ENCODE results near the gene RBP7.
"Not testable (repeated sequence)": the region's sequence is repeated elsewhere in the genome, so short reads cannot be mapped to it uniquely, and the experiment has no call there.

Gene RBP7

GRCh38 chr1:9996624-9997582 lies at the start of gene RBP7:
Gene RBP7, plus strand, starts transcription at chr1:9997228. Its CDS starts 31 bp downstream, at chr1:9997259.
- H3K27ac ChIP-seq (ENCODE audit: low read depth, low read length), result no peak within 1 kb of the TSS
- H3K9ac ChIP-seq (ENCODE audit: low read length), result no peak within 1 kb of the TSS
- H3K27me3 ChIP-seq (ENCODE audit: control insufficient read depth, insufficient read depth, low read length), result peaks cover 2% of the 10 kb centered on the region

GRCh38 chr1:9957726-9958125 lies 39.3 kb upstream of the RBP7 start:
- Histone ChIP-seq H3K9ac (ENCODE audit: low read length) (no peak overlapping the region), H3K36me3 (ENCODE audit: control insufficient read depth, insufficient read depth, low read length) (no peaks in the 10 kb centered on the region), H3K27me3 (ENCODE audit: control insufficient read depth, insufficient read depth, low read length) (no peaks in the 10 kb centered on the region), H3K27ac (ENCODE audit: low read depth, low read length) (no peak overlapping the region), H3K4me1 (ENCODE audit: control insufficient read depth, insufficient read depth, low read length) (no peaks in the 10 kb centered on the region), H3K4me3 (ENCODE audit: low read length) (no peak overlapping the region)

More at GRCh38 chr1:9996624-9997582, at the start of gene RBP7:
- Histone ChIP-seq H3K36me3 (ENCODE audit: control insufficient read depth, insufficient read depth, low read length) (no peaks in the 10 kb centered on the region), H3K4me1 (ENCODE audit: control insufficient read depth, insufficient read depth, low read length) (no peaks in the 10 kb centered on the region), H3K4me3 (ENCODE audit: low read length) (peak within 1 kb of the TSS; percentile 48)

- no peak overlapping the region for H3K27ac ChIP-seq (ENCODE audit: low read depth, low read length)
- no peak overlapping the region for H3K4me3 ChIP-seq (ENCODE audit: low read length)
- H3K9ac ChIP-seq (ENCODE audit: low read length), result no peak overlapping the region
- H3K4me1 ChIP-seq (ENCODE audit: control insufficient read depth, insufficient read depth, low read length), result no peaks in the 10 kb centered on the region
- H3K27me3 ChIP-seq (ENCODE audit: control insufficient read depth, insufficient read depth, low read length), result no peaks in the 10 kb centered on the region
- no peaks in the 10 kb centered on the region for H3K36me3 ChIP-seq (ENCODE audit: control insufficient read depth, insufficient read depth, low read length)
Observed at GRCh38 chr1:9960011-9960410, 37.0 kb upstream of the RBP7 start.

- no peaks in the 10 kb centered on the region for H3K27me3 ChIP-seq (ENCODE audit: control insufficient read depth, insufficient read depth, low read length)
- no peak overlapping the region for H3K9ac ChIP-seq (ENCODE audit: low read length)
- no peak overlapping the region for H3K27ac ChIP-seq (ENCODE audit: low read depth, low read length)
- no peaks in the 10 kb centered on the region for H3K4me1 ChIP-seq (ENCODE audit: control insufficient read depth, insufficient read depth, low read length)
- H3K4me3 ChIP-seq (ENCODE audit: low read length), result no peak overlapping the region
- H3K36me3 ChIP-seq (ENCODE audit: control insufficient read depth, insufficient read depth, low read length), result no peaks in the 10 kb centered on the region
Observed at GRCh38 chr1:9960706-9961562, 36.1 kb upstream of the RBP7 start.

GRCh38 chr1:9984253-9984652 lies 12.8 kb upstream of the RBP7 start:
- peaks cover 7% of the 10 kb centered on the region for H3K36me3 ChIP-seq (ENCODE audit: control insufficient read depth, insufficient read depth, low read length)
- H3K27ac ChIP-seq (ENCODE audit: low read depth, low read length), result no peak overlapping the region
- H3K4me3 ChIP-seq (ENCODE audit: low read length), result no peak overlapping the region
- H3K9ac ChIP-seq (ENCODE audit: low read length), result no peak overlapping the region
- no peaks in the 10 kb centered on the region for H3K4me1 ChIP-seq (ENCODE audit: control insufficient read depth, insufficient read depth, low read length)
- no peaks in the 10 kb centered on the region for H3K27me3 ChIP-seq (ENCODE audit: control insufficient read depth, insufficient read depth, low read length)

- Histone ChIP-seq H3K27me3 (ENCODE audit: control insufficient read depth, insufficient read depth, low read length) (no peaks in the 10 kb centered on the region), H3K9ac (ENCODE audit: low read length) (no peak overlapping the region), H3K36me3 (ENCODE audit: control insufficient read depth, insufficient read depth, low read length) (peaks cover 7% of the 10 kb centered on the region), H3K4me1 (ENCODE audit: control insufficient read depth, insufficient read depth, low read length) (no peaks in the 10 kb centered on the region), H3K27ac (ENCODE audit: low read depth, low read length) (no peak overlapping the region), H3K4me3 (ENCODE audit: low read length) (no peak overlapping the region)
Observed at GRCh38 chr1:9985001-9985400, 12.0 kb upstream of the RBP7 start.

GRCh38 chr1:9989773-9990172 lies 7.3 kb upstream of the RBP7 start:
- no peak overlapping the region for H3K4me3 ChIP-seq (ENCODE audit: low read length)
- H3K4me1 ChIP-seq (ENCODE audit: control insufficient read depth, insufficient read depth, low read length), result no peaks in the 10 kb centered on the region
- no peaks in the 10 kb centered on the region for H3K36me3 ChIP-seq (ENCODE audit: control insufficient read depth, insufficient read depth, low read length)
- H3K27ac ChIP-seq (ENCODE audit: low read depth, low read length), result no peak overlapping the region
- no peak overlapping the region for H3K9ac ChIP-seq (ENCODE audit: low read length)
- no peaks in the 10 kb centered on the region for H3K27me3 ChIP-seq (ENCODE audit: control insufficient read depth, insufficient read depth, low read length)

GRCh38 chr1:9990944-9991343 lies 6.1 kb upstream of the RBP7 start:
- Histone ChIP-seq H3K27ac (ENCODE audit: low read depth, low read length) (no peak overlapping the region), H3K36me3 (ENCODE audit: control insufficient read depth, insufficient read depth, low read length) (no peaks in the 10 kb centered on the region), H3K9ac (ENCODE audit: low read length) (no peak overlapping the region), H3K4me3 (ENCODE audit: low read length) (no peak overlapping the region), H3K4me1 (ENCODE audit: control insufficient read depth, insufficient read depth, low read length) (no peaks in the 10 kb centered on the region), H3K27me3 (ENCODE audit: control insufficient read depth, insufficient read depth, low read length) (no peaks in the 10 kb centered on the region)

GRCh38 chr1:9992910-9993309 lies 4.1 kb upstream of the RBP7 start:
- Histone ChIP-seq H3K9ac (ENCODE audit: low read length) (no peak overlapping the region), H3K27ac (ENCODE audit: low read depth, low read length) (no peak overlapping the region), H3K4me3 (ENCODE audit: low read length) (no peak overlapping the region), H3K4me1 (ENCODE audit: control insufficient read depth, insufficient read depth, low read length) (no peaks in the 10 kb centered on the region), H3K27me3 (ENCODE audit: control insufficient read depth, insufficient read depth, low read length) (peaks cover 2% of the 10 kb centered on the region), H3K36me3 (ENCODE audit: control insufficient read depth, insufficient read depth, low read length) (no peaks in the 10 kb centered on the region)

GRCh38 chr1:9993561-9994075 lies 3.4 kb upstream of the RBP7 start:
- peaks cover 2% of the 10 kb centered on the region for H3K27me3 ChIP-seq (ENCODE audit: control insufficient read depth, insufficient read depth, low read length)
- H3K4me3 ChIP-seq (ENCODE audit: low read length), result no peak overlapping the region
- no peaks in the 10 kb centered on the region for H3K36me3 ChIP-seq (ENCODE audit: control insufficient read depth, insufficient read depth, low read length)
- no peak overlapping the region for H3K27ac ChIP-seq (ENCODE audit: low read depth, low read length)
- H3K4me1 ChIP-seq (ENCODE audit: control insufficient read depth, insufficient read depth, low read length), result no peaks in the 10 kb centered on the region
- no peak overlapping the region for H3K9ac ChIP-seq (ENCODE audit: low read length)

GRCh38 chr1:10001016-10001665 lies 4.1 kb downstream of the RBP7 start:
- no peaks in the 10 kb centered on the region for H3K4me1 ChIP-seq (ENCODE audit: control insufficient read depth, insufficient read depth, low read length)
- H3K9ac ChIP-seq (ENCODE audit: low read length), result no peak overlapping the region
- no peak overlapping the region for H3K27ac ChIP-seq (ENCODE audit: low read depth, low read length)
- H3K27me3 ChIP-seq (ENCODE audit: control insufficient read depth, insufficient read depth, low read length), result peaks cover 2% of the 10 kb centered on the region
- no peaks in the 10 kb centered on the region for H3K36me3 ChIP-seq (ENCODE audit: control insufficient read depth, insufficient read depth, low read length)
- no peak overlapping the region for H3K4me3 ChIP-seq (ENCODE audit: low read length)

- H3K27me3 ChIP-seq (ENCODE audit: control insufficient read depth, insufficient read depth, low read length); H3K27ac ChIP-seq (ENCODE audit: low read depth, low read length); H3K4me1 ChIP-seq (ENCODE audit: control insufficient read depth, insufficient read depth, low read length); H3K9ac ChIP-seq (ENCODE audit: low read length); H3K4me3 ChIP-seq (ENCODE audit: low read length); H3K36me3 ChIP-seq (ENCODE audit: control insufficient read depth, insufficient read depth, low read length): not testable (repeated sequence)
Observed at GRCh38 chr1:10005248-10005647, 8.2 kb downstream of the RBP7 start.
